ENCODE measurements around the gene CHI3L1.

- TF ChIP-seq POLR2A (IDR thresholded peaks at IDR 0.05) (no peak), CTCF (IDR thresholded peaks at IDR 0.05 in 8 of 11, conservative IDR thresholded peaks at IDR 0.05 in 3 of 11) (no peak), POLR2AphosphoS5 (IDR thresholded peaks at IDR 0.05) (no peak)
These were observed 46.5 kb downstream of the CHI3L1 start for GRCh38 chr1:203139976-203140475.
